ENCODE data around the gene PCARE.

PCARE gene

DNA sequence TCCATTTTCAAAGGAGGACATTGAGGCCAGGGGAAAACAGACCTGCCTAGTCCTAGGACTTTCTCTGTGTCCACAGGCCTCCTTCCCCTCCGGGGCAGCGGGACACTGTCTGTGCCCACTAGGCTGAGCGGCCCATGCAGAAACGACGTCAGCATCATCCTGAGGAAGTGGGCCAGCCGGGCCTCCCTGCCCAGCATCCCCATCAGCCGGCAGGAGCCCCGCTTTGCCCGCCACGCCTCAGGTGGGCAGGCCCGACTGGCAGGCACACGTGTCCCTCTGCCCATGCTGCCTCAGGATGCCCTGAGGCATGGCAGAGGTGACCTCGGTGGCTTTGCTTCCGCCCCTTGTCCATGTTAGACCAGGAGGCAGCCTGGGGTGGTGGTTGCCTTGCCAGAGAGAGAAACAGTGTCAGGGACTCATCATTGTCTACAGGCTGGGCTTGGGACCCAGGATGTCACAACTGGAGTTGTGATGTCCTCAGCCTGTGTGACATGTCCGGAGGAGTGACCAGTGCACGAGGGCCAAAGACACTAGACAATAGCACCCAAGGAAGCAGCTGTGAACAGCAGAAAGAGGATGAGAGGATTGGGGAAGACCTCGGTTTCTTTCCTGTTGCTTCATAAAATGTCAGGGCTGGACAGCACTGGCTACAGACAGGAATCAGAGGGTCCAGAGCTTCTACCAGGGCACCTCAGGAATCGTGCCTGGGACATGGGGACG lies 56.4 kb downstream of the PCARE start:
- H3K4me1 ChIP-seq (ENCODE audit: control insufficient read depth, insufficient read depth, low read length, poor library complexity, severe bottlenecking): no peaks in the 10 kb centered on the region
- WGBS, 2 experiments (ENCODE audit: insufficient coverage in 2 of 2): 89 to 96% methylated on average over 16 to 17 of the region's 19 CpGs

DNA sequence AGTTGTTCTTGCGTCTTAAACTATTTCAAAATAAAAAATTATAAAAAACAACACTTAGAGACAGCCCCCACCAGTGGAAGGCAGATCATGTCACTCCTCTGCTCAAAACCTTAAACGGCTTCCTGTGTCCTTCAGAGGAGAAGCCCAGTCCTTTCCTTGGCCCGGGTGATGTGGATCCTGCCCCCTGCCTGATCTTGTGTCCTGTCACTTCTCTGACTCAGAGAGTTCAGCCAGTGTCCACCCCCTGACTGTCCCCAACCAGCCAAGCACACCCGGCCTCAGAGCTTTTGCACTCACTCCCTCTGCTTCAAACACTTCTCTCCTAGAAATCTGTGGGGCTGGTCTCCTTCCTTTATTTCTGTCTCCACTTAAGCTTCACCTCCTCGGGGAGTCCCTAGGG lies 57.8 kb downstream of the PCARE start:
- no peaks in the 10 kb centered on the region for H3K36me3 ChIP-seq (ENCODE audit: control insufficient read depth, insufficient read depth, low read length)
- no peak overlapping the region for H3K4me3 ChIP-seq (ENCODE audit: extremely low read depth, insufficient read depth, low read length, poor library complexity, severe bottlenecking)
- peaks cover 10% of the 10 kb centered on the region for H3K4me1 ChIP-seq (ENCODE audit: control insufficient read depth, insufficient read depth, low read length, poor library complexity, severe bottlenecking)
- H3K9me3 ChIP-seq (ENCODE audit: control insufficient read depth, low read length): no peaks in the 10 kb centered on the region
- 87 to 90% methylated on average over 5 of the region's 5 CpGs for WGBS, 2 experiments (ENCODE audit: insufficient coverage in 2 of 2)
- no peak overlapping the region for H3K27ac ChIP-seq (ENCODE audit: low read depth, low read length, severe bottlenecking)

More for the DNA sequence above, 56.4 kb downstream of the PCARE start:
- Histone ChIP-seq H3K9me3 (ENCODE audit: control insufficient read depth, low read length) (no peaks in the 10 kb centered on the region), H3K4me3 (ENCODE audit: extremely low read depth, insufficient read depth, low read length, poor library complexity, severe bottlenecking) (no peak overlapping the region), H3K27ac (ENCODE audit: low read depth, low read length, severe bottlenecking) (no peak overlapping the region), H3K36me3 (ENCODE audit: control insufficient read depth, insufficient read depth, low read length) (no peaks in the 10 kb centered on the region)

DNA sequence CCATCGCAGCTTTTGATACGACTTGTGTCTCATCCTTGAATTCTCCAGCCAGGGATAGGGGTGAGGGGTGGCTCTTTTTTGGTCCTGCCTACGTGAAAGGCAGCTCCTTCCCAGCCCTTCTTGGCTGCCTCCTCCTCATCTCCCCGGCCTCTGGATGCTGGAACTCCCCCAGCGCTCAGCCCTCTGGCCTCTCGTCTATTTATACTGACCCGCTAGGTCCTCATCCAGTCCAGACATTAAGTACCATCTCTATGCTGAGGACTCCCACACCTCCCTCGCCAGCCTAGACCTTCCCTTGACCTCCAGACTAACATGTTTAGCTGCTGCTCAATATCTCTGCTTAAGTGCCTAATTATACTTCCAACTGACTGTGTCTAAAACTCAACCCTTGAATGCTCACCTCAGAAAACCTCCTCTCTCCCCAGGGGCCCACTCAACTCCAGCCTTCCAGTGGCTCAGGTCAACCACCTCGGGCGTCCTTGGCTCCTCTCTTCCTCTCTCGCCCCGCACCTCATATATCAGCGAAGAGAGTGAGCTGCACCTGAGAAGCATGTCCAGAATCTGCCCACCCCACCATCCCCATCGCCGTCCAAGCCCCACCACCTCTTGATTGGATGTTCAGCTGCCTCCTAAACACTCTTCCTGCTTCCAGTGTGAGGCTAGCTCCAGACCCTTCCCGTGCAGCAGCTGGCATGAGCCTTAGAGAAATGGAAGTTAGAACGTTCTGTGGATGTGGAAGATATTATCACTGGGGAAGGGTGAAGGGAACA lies 58.4 kb downstream of the PCARE start:
- no peaks in the 10 kb centered on the region for H3K9me3 ChIP-seq (ENCODE audit: control insufficient read depth, low read length)
- H3K4me3 ChIP-seq (ENCODE audit: extremely low read depth, insufficient read depth, low read length, poor library complexity, severe bottlenecking): no peak overlapping the region
- 94 to 99% methylated on average over 11 to 13 of the region's 17 CpGs for WGBS, 2 experiments (ENCODE audit: insufficient coverage in 2 of 2)
- no peaks in the 10 kb centered on the region for H3K36me3 ChIP-seq (ENCODE audit: control insufficient read depth, insufficient read depth, low read length)
- H3K4me1 ChIP-seq (ENCODE audit: control insufficient read depth, insufficient read depth, low read length, poor library complexity, severe bottlenecking): peaks cover 16% of the 10 kb centered on the region
- no peak overlapping the region for H3K27ac ChIP-seq (ENCODE audit: low read depth, low read length, severe bottlenecking)

DNA sequence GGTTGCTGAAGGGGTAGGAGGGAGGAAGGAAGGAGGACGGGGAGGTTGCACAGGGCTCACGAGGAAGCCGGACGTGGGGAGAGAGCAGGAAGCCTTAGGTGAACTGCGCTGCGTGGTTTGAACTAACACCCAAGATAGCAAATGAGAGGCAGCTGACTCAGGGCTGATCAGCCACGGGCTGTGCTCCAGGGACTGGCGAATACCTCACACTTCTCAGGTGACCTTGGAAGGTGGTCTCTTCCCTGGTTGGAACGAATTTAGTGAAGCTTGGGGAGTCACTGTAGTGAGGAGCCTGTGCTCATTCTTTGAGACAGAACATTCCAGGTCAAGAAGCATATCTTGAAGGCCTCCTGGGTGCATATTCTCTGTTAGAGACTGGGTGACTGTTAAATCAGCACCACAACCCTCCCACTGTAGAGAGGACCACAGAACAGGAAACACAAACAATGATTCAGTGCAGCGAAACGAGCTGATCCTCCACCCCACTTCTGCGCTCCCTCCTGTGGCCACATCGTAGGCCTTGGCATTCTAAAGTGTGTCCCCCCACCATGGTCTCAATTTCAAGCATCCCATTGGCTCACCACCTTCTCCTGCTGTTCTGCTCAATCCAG lies 59.4 kb downstream of the PCARE start:
- Histone ChIP-seq H3K36me3 (ENCODE audit: control insufficient read depth, insufficient read depth, low read length) (no peaks in the 10 kb centered on the region), H3K4me3 (ENCODE audit: extremely low read depth, insufficient read depth, low read length, poor library complexity, severe bottlenecking) (no peak overlapping the region), H3K4me1 (ENCODE audit: control insufficient read depth, insufficient read depth, low read length, poor library complexity, severe bottlenecking) (peaks cover 17% of the 10 kb centered on the region), H3K9me3 (ENCODE audit: control insufficient read depth, low read length) (no peaks in the 10 kb centered on the region), H3K27ac (ENCODE audit: low read depth, low read length, severe bottlenecking) (no peak overlapping the region)
- WGBS, 2 experiments (ENCODE audit: insufficient coverage in 2 of 2): 88% methylated on average over 13 of the region's 13 CpGs

DNA sequence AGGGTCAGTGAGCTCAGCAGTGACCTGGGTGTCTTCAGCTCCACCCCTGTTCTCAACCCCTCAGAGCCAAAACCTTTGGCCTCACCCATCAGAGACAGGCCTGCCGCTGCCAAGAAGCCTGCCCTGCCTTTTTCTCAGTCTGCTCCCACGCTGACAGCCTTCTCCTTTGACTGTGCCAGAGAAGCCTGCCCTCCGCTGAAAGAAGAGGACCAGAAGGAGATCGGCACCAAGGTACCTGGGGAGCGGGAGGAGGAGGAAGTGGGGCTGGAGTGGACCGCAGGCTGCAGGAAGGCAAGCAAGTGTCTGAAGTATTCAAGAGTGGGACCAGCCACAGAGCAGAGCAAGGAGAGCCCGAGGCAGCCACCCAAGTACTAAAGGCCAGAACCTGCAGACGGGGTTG lies 60.0 kb downstream of the PCARE start:
- 90 to 94% methylated on average over 8 of the region's 8 CpGs for WGBS, 2 experiments (ENCODE audit: insufficient coverage in 2 of 2)
- Histone ChIP-seq H3K4me1 (ENCODE audit: control insufficient read depth, insufficient read depth, low read length, poor library complexity, severe bottlenecking) (peaks cover 17% of the 10 kb centered on the region), H3K4me3 (ENCODE audit: extremely low read depth, insufficient read depth, low read length, poor library complexity, severe bottlenecking) (no peak overlapping the region), H3K27ac (ENCODE audit: low read depth, low read length, severe bottlenecking) (no peak overlapping the region), H3K36me3 (ENCODE audit: control insufficient read depth, insufficient read depth, low read length) (no peaks in the 10 kb centered on the region), H3K9me3 (ENCODE audit: control insufficient read depth, low read length) (no peaks in the 10 kb centered on the region)

DNA sequence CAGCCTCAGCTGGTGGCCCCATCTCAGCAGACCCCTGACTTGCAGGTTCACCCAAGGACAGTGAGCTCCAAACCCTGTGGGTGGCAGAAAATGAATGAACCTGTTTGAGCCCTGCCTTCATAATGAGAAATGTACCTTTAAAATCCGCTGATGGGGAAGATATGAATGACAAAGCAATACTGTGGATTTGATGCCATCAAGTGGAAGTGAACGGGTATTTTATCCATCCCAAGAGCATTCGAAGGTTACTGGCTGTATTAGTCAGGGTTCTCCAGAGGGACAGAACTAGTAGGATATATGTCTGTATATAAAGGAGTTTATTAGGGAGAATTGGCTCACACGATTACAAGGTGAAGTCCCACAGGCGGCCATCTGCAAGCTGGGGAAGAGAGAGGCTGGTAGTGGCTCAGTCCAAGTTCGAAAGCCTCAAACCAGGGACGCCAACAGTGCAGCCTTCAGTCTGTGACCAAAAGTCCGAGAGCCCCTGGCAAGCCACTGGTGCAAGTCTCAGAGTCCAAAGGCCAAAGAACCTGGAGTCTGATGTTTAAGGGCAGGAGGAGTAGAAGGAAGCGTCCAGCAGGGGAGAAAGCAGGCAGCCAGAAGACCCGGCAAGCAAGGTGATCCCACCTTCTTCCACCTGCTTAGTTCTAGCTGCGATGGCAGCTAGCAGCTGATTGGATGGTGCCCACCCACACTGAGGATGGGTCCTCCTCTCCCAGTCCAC lies 61.1 kb downstream of the PCARE start:
- Histone ChIP-seq H3K4me1 (ENCODE audit: control insufficient read depth, insufficient read depth, low read length, poor library complexity, severe bottlenecking) (peaks cover 17% of the 10 kb centered on the region), H3K27ac (ENCODE audit: low read depth, low read length, severe bottlenecking) (no peak overlapping the region), H3K9me3 (ENCODE audit: control insufficient read depth, low read length) (no peaks in the 10 kb centered on the region), H3K36me3 (ENCODE audit: control insufficient read depth, insufficient read depth, low read length) (no peaks in the 10 kb centered on the region), H3K4me3 (ENCODE audit: extremely low read depth, insufficient read depth, low read length, poor library complexity, severe bottlenecking) (no peak overlapping the region)
- 86 to 91% methylated on average over 8 to 10 of the region's 11 CpGs for WGBS, 2 experiments (ENCODE audit: insufficient coverage in 2 of 2)

DNA sequence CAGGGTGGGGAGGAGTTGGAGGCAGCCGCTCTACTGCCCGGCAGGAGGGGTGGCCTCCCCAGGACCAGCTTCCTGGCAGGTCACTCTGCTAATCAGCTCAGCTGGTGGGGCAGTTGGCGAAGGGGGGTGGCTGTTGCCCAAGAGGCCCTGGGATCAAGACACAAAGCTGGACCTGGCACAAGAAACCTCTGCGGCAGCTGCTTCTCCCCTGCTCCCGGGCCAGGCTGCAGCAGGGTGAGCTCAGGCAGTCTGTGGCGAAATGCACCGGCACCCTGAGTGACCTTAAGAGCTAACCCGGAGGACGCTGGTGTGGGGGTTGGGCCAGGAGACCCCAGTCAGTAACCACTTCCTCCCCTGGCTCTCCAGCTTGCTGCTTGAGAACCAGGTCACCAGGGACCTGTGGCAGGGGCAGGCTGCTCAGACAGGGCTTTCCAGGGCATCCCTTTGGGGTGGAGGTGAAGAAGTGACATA lies 62.1 kb downstream of the PCARE start:
- 69 to 80% methylated on average over 6 to 9 of the region's 9 CpGs for WGBS, 2 experiments (ENCODE audit: insufficient coverage in 2 of 2)
- Histone ChIP-seq H3K9me3 (ENCODE audit: control insufficient read depth, low read length) (no peaks in the 10 kb centered on the region), H3K4me1 (ENCODE audit: control insufficient read depth, insufficient read depth, low read length, poor library complexity, severe bottlenecking) (peaks cover 17% of the 10 kb centered on the region), H3K27ac (ENCODE audit: low read depth, low read length, severe bottlenecking) (no peak overlapping the region), H3K4me3 (ENCODE audit: extremely low read depth, insufficient read depth, low read length, poor library complexity, severe bottlenecking) (no peak overlapping the region), H3K36me3 (ENCODE audit: control insufficient read depth, insufficient read depth, low read length) (no peaks in the 10 kb centered on the region)
